HepG2 (cell line): ENCODE measurements around the gene SCAF8. TPM values are rescaled to one million over a fixed set of nuclear protein-coding genes. Genes with fewer than 3 reads are reported as not detected.

Experiments used
- ARNT2 ChIP-seq: sonication (generic); formaldehyde crosslinking; IDR thresholded peaks from 2 replicates; pipeline ENCODE4 v1.8.0; 2022; ENCODE audit warnings: mild to moderate bottlenecking, low read depth, missing genetic modification reagents, moderate library complexity
- ISX ChIP-seq: sonication (generic); formaldehyde crosslinking; conservative IDR thresholded peaks from 2 replicates; pipeline ENCODE4 v1.5.0; 2020; ENCODE audit warnings: missing genetic modification reagents
- MATR3 ChIP-seq: sonication (generic); formaldehyde crosslinking; IDR thresholded peaks from 2 replicates; pipeline ENCODE4 v1.4.0; 2020; ENCODE audit warnings: missing genetic modification reagents
- NAIF1 ChIP-seq: sonication (generic); formaldehyde crosslinking; IDR thresholded peaks from 2 replicates; pipeline ENCODE4 v1.5.0; 2020; ENCODE audit warnings: mild to moderate bottlenecking, missing genetic modification reagents, borderline replicate concordance
- NCOR1 ChIP-seq: fragments of 200-600 bp; sonication (generic); IDR thresholded peaks from 2 replicates; pipeline ENCODE4 v1.7.0; 2017; ENCODE audit warnings: antibody characterized with exemption, low read length, borderline replicate concordance
- NKX3-1 ChIP-seq: sonication (generic); formaldehyde crosslinking; IDR thresholded peaks from 2 replicates; pipeline ENCODE4 v1.5.0; 2020; ENCODE audit warnings: missing genetic modification reagents
- NR2F1 ChIP-seq, 2 experiments: fragments of 450-650 bp in 1 of 2; formaldehyde crosslinking in 1 of 2; IDR thresholded peaks; 2 replicates each; pipeline versions ENCODE4 v1.5.0 to v1.6.1; 2016 to 2020; ENCODE audit warnings: mild to moderate bottlenecking in 1 of 2, missing compliant biosample characterization in 1 of 2, missing genetic modification reagents in 1 of 2, moderate library complexity in 1 of 2
- POGZ ChIP-seq: sonication (generic); formaldehyde crosslinking; IDR thresholded peaks from 2 replicates; pipeline ENCODE4 v1.4.0; 2020; ENCODE audit warnings: mild to moderate bottlenecking, missing genetic modification reagents
- SALL1 ChIP-seq: sonication (generic); formaldehyde crosslinking; IDR thresholded peaks from 2 replicates; pipeline ENCODE4 v1.8.0; 2022; ENCODE audit warnings: mild to moderate bottlenecking, missing genetic modification reagents
- SNAPC2 ChIP-seq: sonication (generic); formaldehyde crosslinking; IDR thresholded peaks from 2 replicates; pipeline ENCODE4 v1.8.1; 2022; ENCODE audit warnings: mild to moderate bottlenecking, missing genetic modification reagents
- ZFP36L2 ChIP-seq: sonication (generic); formaldehyde crosslinking; IDR thresholded peaks from 2 replicates; pipeline ENCODE4 v1.4.0; 2020; ENCODE audit warnings: missing genetic modification reagents
- ZNF33A ChIP-seq: sonication (generic); formaldehyde crosslinking; IDR thresholded peaks from 2 replicates; pipeline ENCODE4 v1.5.1; 2020; ENCODE audit warnings: missing genetic modification reagents, mild to moderate bottlenecking, moderate library complexity, borderline replicate concordance
- ZNF44 ChIP-seq: sonication (generic); formaldehyde crosslinking; IDR thresholded peaks from 2 replicates; pipeline ENCODE4 v1.5.1; 2020; ENCODE audit warnings: mild to moderate bottlenecking, missing genetic modification reagents
- ZNF510 ChIP-seq: sonication (generic); formaldehyde crosslinking; IDR thresholded peaks from 2 replicates; pipeline ENCODE4 v1.4.0; 2020; ENCODE audit warnings: low read depth, mild to moderate bottlenecking, missing genetic modification reagents
- ZNF761 ChIP-seq: sonication (generic); formaldehyde crosslinking; conservative IDR thresholded peaks from 2 replicates; pipeline ENCODE4 v1.4.0; 2020; ENCODE audit warnings: mild to moderate bottlenecking, missing genetic modification reagents
- ZNF792 ChIP-seq: IDR thresholded peaks from 2 replicates; pipeline ENCODE4 v1.6.1; 2016
- ZSCAN9 ChIP-seq: IDR thresholded peaks from 2 replicates; pipeline ENCODE4 v1.6.1; 2016; ENCODE audit warnings: borderline replicate concordance
- polyA plus RNA-seq, 8 experiments: library from polyadenylated mRNA; depleted of rRNA in 3 of 8; stranded (reverse) in 7 of 8; unstranded in 1 of 8; fragments of >200 nt; fragmentation: Illumina TruSeq in 4 of 8; extraction: Trizol in 4 of 8; gene quantifications; 2 replicates each; pipeline versions ENCODE4 v1.2.1 to v1.2.3, GENCODE V29; 2011 to 2016; ENCODE audit warnings: low read depth in 4 of 8, missing spikeins in 1 of 8, mixed read lengths in 1 of 8; ENCODE audit not compliant: insufficient read depth in 1 of 8
- total RNA-seq, 5 experiments: library from RNA; depleted of rRNA; stranded (reverse); fragments of >200 nt; fragmentation: Illumina TruSeq; extraction: Trizol; gene quantifications; 2 replicates each; pipeline ENCODE4 v1.2.3, GENCODE V29; 2016; ENCODE audit warnings: low read depth in 1 of 5
- TF ChIP-seq, protein P1 (sequence below): sonication (generic); formaldehyde crosslinking; IDR thresholded peaks from 2 replicates; pipeline ENCODE4 v1.5.1; 2020; ENCODE audit warnings: missing genetic modification reagents, mild to moderate bottlenecking, borderline replicate concordance
- TF ChIP-seq, protein P2 (sequence below): sonication (generic); formaldehyde crosslinking; IDR thresholded peaks from 2 replicates; pipeline ENCODE4 v1.4.0; 2020; ENCODE audit warnings: missing genetic modification reagents, low read depth, mild to moderate bottlenecking, borderline replicate concordance
- TF ChIP-seq, protein P3 (sequence below): sonication (generic); formaldehyde crosslinking; IDR thresholded peaks from 2 replicates; pipeline ENCODE4 v1.4.0; 2020; ENCODE audit warnings: missing genetic modification reagents
- TF ChIP-seq, protein P4 (sequence below): sonication (generic); formaldehyde crosslinking; IDR thresholded peaks from 2 replicates; pipeline ENCODE4 v1.4.0; 2020; ENCODE audit warnings: mild to moderate bottlenecking, missing genetic modification reagents, borderline replicate concordance

The SCAF8 gene
- total and polyA plus RNA-seq, 2 of the 13 experiments (the other 11 are each of a cell fraction or from before 2014, with no cell fraction given): 15.3 to 40.8 TPM

DNA sequence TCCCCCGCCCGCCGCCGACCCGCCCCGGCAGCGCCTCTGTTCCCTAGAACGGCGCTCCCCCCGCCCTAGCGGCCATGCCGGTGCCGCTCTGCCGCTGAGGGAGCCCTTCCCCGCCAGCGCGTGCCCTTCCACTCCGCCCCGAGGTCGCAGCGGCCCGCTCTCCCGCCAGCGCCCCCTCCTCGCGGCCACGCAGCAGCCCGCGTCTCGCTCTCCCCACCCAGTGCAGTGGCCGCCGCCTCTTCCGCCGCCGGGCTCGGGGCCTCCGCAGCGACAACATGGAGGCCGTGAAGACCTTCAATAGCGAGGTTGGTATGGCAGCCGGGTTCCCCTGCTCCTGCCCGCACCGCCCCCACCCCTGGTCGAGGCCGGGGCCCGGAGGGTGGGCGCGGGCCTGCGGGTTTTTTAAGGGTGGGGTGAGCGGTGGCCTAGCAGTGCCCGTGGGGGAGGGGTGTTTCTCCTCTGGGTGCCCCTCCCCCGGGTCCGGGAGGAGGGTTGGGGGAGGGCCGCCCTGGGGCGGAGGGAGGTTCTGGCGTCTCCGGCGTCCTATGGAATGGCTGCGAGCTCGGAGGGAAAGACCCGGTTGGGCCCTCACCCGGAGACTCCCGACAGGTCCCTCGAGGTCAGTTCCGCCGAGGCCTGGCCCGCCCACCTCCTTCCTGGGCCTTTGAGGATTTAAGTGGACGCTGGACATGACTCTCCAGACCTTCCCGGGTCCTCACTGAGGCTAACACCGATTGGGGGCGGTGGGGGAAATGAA, 588 bp downstream of the SCAF8 start (continued):
- TF ChIP-seq NCOR1 (peak; percentile 48; the same call in 1 of the 2 replicates), SALL1 (peak; percentile 83), MATR3 (CRISPR knock-in tag) (no peak), POGZ (peak; percentile 91), SNAPC2 (CRISPR knock-in tag) (peak; percentile 71), NKX3-1 (CRISPR knock-in tag) (peak; percentile 13; the same call in 1 of the 2 replicates), ZNF792 (CRISPR knock-in tag) (peak; percentile 10; the same call in 1 of the 2 replicates), ZNF761 (CRISPR knock-in tag) (0 out of 2 replicates have a peak, but pooled peaks have one; percentile 78), ZNF33A (CRISPR knock-in tag) (no peak), ISX (no peak), ARNT2 (CRISPR knock-in tag) (no peak), ZSCAN9 (CRISPR knock-in tag) (no peak), ZNF510 (CRISPR knock-in tag) (no peak; the same call in 1 of the 2 replicates), ZNF44 (CRISPR knock-in tag) (no peak), ZFP36L2 (CRISPR knock-in tag) (no peak), NR2F1 (CRISPR knock-in tag; IDR thresholded peaks at IDR 0.05) (no peak), NAIF1 (CRISPR knock-in tag) (0 out of 2 replicates have a peak, but pooled peaks have one; percentile 11)
- TF ChIP-seq, protein P1, sequence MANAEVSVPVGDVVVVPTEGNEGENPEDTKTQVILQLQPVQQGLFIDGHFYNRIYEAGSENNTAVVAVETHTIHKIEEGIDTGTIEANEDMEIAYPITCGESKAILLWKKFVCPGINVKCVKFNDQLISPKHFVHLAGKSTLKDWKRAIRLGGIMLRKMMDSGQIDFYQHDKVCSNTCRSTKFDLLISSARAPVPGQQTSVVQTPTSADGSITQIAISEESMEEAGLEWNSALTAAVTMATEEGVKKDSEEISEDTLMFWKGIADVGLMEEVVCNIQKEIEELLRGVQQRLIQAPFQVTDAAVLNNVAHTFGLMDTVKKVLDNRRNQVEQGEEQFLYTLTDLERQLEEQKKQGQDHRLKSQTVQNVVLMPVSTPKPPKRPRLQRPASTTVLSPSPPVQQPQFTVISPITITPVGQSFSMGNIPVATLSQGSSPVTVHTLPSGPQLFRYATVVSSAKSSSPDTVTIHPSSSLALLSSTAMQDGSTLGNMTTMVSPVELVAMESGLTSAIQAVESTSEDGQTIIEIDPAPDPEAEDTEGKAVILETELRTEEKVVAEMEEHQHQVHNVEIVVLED: peak; percentile 58; the same call in 1 of the 2 replicates
- TF ChIP-seq, protein P2, sequence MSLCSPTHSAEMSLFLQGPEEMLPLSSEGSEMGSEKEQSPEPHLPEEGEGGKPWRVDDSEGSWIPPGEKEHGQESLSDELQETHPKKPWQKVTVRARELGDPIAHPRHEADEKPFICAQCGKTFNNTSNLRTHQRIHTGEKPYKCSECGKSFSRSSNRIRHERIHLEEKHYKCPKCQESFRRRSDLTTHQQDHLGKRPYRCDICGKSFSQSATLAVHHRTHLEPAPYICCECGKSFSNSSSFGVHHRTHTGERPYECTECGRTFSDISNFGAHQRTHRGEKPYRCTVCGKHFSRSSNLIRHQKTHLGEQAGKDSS (CRISPR knock-in tag): no peak
- TF ChIP-seq, protein P3, sequence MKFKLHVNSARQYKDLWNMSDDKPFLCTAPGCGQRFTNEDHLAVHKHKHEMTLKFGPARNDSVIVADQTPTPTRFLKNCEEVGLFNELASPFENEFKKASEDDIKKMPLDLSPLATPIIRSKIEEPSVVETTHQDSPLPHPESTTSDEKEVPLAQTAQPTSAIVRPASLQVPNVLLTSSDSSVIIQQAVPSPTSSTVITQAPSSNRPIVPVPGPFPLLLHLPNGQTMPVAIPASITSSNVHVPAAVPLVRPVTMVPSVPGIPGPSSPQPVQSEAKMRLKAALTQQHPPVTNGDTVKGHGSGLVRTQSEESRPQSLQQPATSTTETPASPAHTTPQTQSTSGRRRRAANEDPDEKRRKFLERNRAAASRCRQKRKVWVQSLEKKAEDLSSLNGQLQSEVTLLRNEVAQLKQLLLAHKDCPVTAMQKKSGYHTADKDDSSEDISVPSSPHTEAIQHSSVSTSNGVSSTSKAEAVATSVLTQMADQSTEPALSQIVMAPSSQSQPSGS (CRISPR knock-in tag): no peak; the same call in 1 of the 2 replicates
- TF ChIP-seq, protein P4, sequence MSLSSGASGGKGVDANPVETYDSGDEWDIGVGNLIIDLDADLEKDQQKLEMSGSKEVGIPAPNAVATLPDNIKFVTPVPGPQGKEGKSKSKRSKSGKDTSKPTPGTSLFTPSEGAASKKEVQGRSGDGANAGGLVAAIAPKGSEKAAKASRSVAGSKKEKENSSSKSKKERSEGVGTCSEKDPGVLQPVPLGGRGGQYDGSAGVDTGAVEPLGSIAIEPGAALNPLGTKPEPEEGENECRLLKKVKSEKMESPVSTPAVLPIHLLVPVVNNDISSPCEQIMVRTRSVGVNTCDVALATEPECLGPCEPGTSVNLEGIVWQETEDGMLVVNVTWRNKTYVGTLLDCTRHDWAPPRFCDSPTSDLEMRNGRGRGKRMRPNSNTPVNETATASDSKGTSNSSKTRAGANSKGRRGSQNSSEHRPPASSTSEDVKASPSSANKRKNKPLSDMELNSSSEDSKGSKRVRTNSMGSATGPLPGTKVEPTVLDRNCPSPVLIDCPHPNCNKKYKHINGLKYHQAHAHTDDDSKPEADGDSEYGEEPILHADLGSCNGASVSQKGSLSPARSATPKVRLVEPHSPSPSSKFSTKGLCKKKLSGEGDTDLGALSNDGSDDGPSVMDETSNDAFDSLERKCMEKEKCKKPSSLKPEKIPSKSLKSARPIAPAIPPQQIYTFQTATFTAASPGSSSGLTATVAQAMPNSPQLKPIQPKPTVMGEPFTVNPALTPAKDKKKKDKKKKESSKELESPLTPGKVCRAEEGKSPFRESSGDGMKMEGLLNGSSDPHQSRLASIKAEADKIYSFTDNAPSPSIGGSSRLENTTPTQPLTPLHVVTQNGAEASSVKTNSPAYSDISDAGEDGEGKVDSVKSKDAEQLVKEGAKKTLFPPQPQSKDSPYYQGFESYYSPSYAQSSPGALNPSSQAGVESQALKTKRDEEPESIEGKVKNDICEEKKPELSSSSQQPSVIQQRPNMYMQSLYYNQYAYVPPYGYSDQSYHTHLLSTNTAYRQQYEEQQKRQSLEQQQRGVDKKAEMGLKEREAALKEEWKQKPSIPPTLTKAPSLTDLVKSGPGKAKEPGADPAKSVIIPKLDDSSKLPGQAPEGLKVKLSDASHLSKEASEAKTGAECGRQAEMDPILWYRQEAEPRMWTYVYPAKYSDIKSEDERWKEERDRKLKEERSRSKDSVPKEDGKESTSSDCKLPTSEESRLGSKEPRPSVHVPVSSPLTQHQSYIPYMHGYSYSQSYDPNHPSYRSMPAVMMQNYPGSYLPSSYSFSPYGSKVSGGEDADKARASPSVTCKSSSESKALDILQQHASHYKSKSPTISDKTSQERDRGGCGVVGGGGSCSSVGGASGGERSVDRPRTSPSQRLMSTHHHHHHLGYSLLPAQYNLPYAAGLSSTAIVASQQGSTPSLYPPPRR (CRISPR knock-in tag): 0 out of 2 replicates have a peak, but pooled peaks have one; percentile 26
